ENCODE measurements around the gene LCN10. TPM values are rescaled to one million over a fixed set of nuclear protein-coding genes. Genes with fewer than 3 reads are reported as not detected.

The LCN10 gene
- total RNA-seq, 1 experiment from 2014 or later, result not detected

GRCh38 chr9:136732444-136733178 is 10.1 kb downstream of the LCN10 start:
- Histone ChIP-seq H3K9me2 (replicated peaks; ENCODE audit: low read length) (no peaks in the 10 kb centered on the region), H3K79me2 (ENCODE audit: low read length) (peaks cover 34% of the 10 kb centered on the region), H3K27me3 (ENCODE audit: low read length) (no peaks in the 10 kb centered on the region), H3K4me3 (ENCODE audit: low read length) (no peak overlapping the region), H3K4me1 (ENCODE audit: insufficient read depth, low read length) (peaks cover 12% of the 10 kb centered on the region; the same call in 1 of the 2 replicates), H3K36me3 (ENCODE audit: low read depth, low read length) (no peaks in the 10 kb centered on the region), H3K4me2 (ENCODE audit: low read length) (no peak overlapping the region), H3K9me3 (ENCODE audit: low read length) (no peaks in the 10 kb centered on the region), H3K27ac (ENCODE audit: low read length) (no peak overlapping the region), H3F3A (ENCODE audit: low read length, unreplicated experiment) (no peaks in the 10 kb centered on the region), H3K9ac (ENCODE audit: low read length) (no peak overlapping the region), H2AFZ (ENCODE audit: low read length) (no peak overlapping the region), H4K20me1 (ENCODE audit: low read length) (0 out of 2 replicates have a peak, but pooled peaks cover under 1% of the 10 kb centered on the region)
- ChIA-PET POLR2A (ENCODE audit: unreplicated experiment) (no interaction called here), CTCF (no interaction called here)
- DNase-seq (no peak), ATAC-seq (no peak)
- BruUV-seq (replicated peaks), result no TSS peak
- TF ChIP-seq, protein P1, sequence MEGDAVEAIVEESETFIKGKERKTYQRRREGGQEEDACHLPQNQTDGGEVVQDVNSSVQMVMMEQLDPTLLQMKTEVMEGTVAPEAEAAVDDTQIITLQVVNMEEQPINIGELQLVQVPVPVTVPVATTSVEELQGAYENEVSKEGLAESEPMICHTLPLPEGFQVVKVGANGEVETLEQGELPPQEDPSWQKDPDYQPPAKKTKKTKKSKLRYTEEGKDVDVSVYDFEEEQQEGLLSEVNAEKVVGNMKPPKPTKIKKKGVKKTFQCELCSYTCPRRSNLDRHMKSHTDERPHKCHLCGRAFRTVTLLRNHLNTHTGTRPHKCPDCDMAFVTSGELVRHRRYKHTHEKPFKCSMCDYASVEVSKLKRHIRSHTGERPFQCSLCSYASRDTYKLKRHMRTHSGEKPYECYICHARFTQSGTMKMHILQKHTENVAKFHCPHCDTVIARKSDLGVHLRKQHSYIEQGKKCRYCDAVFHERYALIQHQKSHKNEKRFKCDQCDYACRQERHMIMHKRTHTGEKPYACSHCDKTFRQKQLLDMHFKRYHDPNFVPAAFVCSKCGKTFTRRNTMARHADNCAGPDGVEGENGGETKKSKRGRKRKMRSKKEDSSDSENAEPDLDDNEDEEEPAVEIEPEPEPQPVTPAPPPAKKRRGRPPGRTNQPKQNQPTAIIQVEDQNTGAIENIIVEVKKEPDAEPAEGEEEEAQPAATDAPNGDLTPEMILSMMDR (conservative IDR thresholded peaks at IDR 0.05; ENCODE audit: low read depth, low read length), result no peak
- no peak for TF ChIP-seq EZH2phosphoT487 (IDR thresholded peaks at IDR 0.05; ENCODE audit: borderline replicate concordance, low read length)
- no peak for TF ChIP-seq EZH2 (IDR thresholded peaks at IDR 0.05; ENCODE audit: low read length, unreplicated experiment)
- intact Hi-C loops (cut with micrococcal nuclease), result no loop called here

DNA sequence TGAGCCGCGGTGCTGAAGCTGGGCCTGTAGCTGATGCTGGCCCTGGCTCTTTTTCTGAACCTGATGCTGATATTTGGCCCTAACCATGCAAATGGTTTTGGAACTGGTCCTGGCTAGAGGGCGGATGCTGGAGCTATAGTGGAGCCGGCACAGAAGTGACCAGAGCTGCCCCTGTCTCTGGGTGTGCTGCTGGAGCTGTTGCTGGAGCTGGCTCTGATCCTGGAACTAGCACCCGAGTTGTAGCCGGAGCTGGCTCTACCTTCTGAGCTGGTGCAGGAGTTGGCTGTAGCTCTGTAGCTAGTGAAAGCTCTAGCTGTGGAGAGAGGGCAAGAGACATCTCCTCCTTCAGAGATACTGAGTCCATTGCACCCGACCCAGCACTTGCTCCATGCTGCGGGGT is 12.8 kb downstream of the LCN10 start:
- no peaks in the 10 kb centered on the region for H3K9me2 ChIP-seq (replicated peaks; ENCODE audit: low read length)
- no peaks in the 10 kb centered on the region for H3K9me3 ChIP-seq (ENCODE audit: low read length)
- ChIA-PET POLR2A (ENCODE audit: unreplicated experiment) (no interaction called here), CTCF (no interaction called here)
- H4K20me1 ChIP-seq (ENCODE audit: low read length), result peaks cover 26% of the 10 kb centered on the region
- H3K4me2 ChIP-seq (ENCODE audit: low read length), result peak overlapping the region; percentile 100; the same call in 1 of the 2 replicates
- H3K27me3 ChIP-seq (ENCODE audit: low read length), result no peaks in the 10 kb centered on the region
- H2AFZ ChIP-seq (ENCODE audit: low read length), result no peak overlapping the region
- no peak overlapping the region for H3K4me3 ChIP-seq (ENCODE audit: low read length)
- no peak overlapping the region for H3K27ac ChIP-seq (ENCODE audit: low read length)
- TF ChIP-seq, protein P1 (conservative IDR thresholded peaks at IDR 0.05; ENCODE audit: low read depth, low read length), result no peak
- TF ChIP-seq EZH2phosphoT487 (IDR thresholded peaks at IDR 0.05; ENCODE audit: borderline replicate concordance, low read length) (no peak), EZH2 (IDR thresholded peaks at IDR 0.05; ENCODE audit: low read length, unreplicated experiment) (no peak)
- DNase-seq, result no peak
- H3K79me2 ChIP-seq (ENCODE audit: low read length), result peaks cover 60% of the 10 kb centered on the region
- peaks cover 20% of the 10 kb centered on the region for H3K36me3 ChIP-seq (ENCODE audit: low read depth, low read length)
- TSS peak; percentile 27 for BruUV-seq (replicated peaks)
- H3K4me1 ChIP-seq (ENCODE audit: insufficient read depth, low read length), result peaks cover 27% of the 10 kb centered on the region
- H3F3A ChIP-seq (ENCODE audit: low read length, unreplicated experiment), result peaks cover 11% of the 10 kb centered on the region
- intact Hi-C loops (cut with micrococcal nuclease), result no loop called here
- ATAC-seq, result no peak
- H3K9ac ChIP-seq (ENCODE audit: low read length), result no peak overlapping the region

GRCh38 chr9:136729144-136729543 is 13.6 kb downstream of the LCN10 start:
- Histone ChIP-seq H3K9me2 (replicated peaks; ENCODE audit: low read length) (no peaks in the 10 kb centered on the region), H2AFZ (ENCODE audit: low read length) (peak overlapping the region; percentile 75; the same call in 1 of the 2 replicates), H3K9me3 (ENCODE audit: low read length) (no peaks in the 10 kb centered on the region), H3K4me1 (ENCODE audit: insufficient read depth, low read length) (peaks cover 27% of the 10 kb centered on the region), H3F3A (ENCODE audit: low read length, unreplicated experiment) (peaks cover 16% of the 10 kb centered on the region), H3K79me2 (ENCODE audit: low read length) (peaks cover 68% of the 10 kb centered on the region), H3K4me2 (ENCODE audit: low read length) (peak overlapping the region; percentile 100), H3K9ac (ENCODE audit: low read length) (peak overlapping the region; percentile 96), H3K36me3 (ENCODE audit: low read depth, low read length) (peaks cover 28% of the 10 kb centered on the region), H4K20me1 (ENCODE audit: low read length) (peaks cover 33% of the 10 kb centered on the region), H3K27ac (ENCODE audit: low read length) (no peak overlapping the region), H3K27me3 (ENCODE audit: low read length) (no peaks in the 10 kb centered on the region), H3K4me3 (ENCODE audit: low read length) (peak overlapping the region; percentile 95)
- ChIA-PET POLR2A (ENCODE audit: unreplicated experiment) (interaction anchor here (0.6 kb wide), 1 partner anchor 60 kb away, joined by 5 read pairs; no protein-coding TSS in a partner anchor), CTCF (interaction anchor here (0.6 kb wide), 1 partner anchor 13 kb away, joined by 3 read pairs; no protein-coding TSS in a partner anchor)
- peak; percentile 20; the same call in 1 of the 2 replicates for ATAC-seq
- TF ChIP-seq EZH2phosphoT487 (IDR thresholded peaks at IDR 0.05; ENCODE audit: borderline replicate concordance, low read length) (no peak), EZH2 (IDR thresholded peaks at IDR 0.05; ENCODE audit: low read length, unreplicated experiment) (no peak)
- TF ChIP-seq, protein P1 (conservative IDR thresholded peaks at IDR 0.05; ENCODE audit: low read depth, low read length), result no peak
- intact Hi-C loops (cut with micrococcal nuclease), result no loop called here
- BruUV-seq (replicated peaks), result no TSS peak
- DNase-seq, result no peak

Data from PC-3 (cell line).